ENCODE data around the gene LUZP1.

The LUZP1 gene

DNA sequence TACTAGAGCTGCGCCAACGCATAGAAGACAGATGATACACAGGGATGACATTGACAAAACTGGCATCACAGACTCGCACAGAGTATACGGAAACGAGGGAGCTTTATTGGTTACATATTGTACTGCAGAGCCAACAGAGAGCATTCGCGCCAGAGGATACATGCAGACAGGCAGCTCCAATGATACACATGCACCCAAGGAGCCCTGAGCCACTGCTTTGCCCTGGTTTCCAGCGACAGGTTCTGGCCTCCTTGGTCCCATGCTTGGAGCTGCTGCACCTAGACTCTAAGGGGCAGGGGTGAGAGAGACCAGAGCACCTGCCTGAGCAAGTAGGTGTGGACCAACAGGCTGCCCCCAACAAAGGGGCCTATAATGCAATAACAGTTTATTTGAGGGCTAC is 83.8 kb downstream of the LUZP1 start:
- DNase-seq (ENCODE audit: low read depth): no peak

DNA sequence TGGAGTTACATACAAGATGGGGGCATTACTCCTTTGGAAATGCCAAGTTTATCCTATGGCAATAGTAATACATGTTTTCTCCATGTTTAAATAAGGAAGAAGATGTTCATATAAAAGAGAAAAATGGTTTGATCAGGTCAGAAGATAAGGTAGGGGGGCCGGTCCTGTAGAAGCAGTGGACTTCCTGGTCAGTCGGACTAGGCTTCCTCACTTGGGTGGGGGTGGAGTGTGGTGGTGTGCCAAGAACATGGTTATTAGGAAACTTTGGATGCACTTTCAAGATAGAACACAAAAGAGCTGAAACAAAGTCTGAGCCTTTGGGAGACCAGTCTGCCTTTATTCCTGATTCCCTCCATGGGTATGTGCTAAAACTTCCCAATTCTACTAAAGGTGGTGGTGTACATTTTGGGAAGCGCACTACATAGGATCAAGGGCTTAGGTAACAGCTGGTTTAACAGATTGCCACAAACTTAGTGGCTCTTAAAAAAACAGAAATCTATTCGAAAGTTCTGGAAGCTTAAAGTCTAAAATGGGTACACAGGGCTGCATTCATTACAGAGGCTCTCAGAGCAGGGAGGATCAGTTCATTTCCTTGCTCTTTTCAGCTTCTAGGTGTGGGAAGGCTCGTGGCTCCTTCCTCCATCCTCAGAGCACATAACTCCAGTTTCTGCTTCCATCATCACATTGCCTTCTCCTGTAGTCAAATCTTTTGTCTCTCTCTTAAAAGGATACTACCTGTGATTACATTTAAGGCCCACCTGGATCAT is 84.8 kb downstream of the LUZP1 start:
- no peak for DNase-seq (ENCODE audit: low read depth)

DNA sequence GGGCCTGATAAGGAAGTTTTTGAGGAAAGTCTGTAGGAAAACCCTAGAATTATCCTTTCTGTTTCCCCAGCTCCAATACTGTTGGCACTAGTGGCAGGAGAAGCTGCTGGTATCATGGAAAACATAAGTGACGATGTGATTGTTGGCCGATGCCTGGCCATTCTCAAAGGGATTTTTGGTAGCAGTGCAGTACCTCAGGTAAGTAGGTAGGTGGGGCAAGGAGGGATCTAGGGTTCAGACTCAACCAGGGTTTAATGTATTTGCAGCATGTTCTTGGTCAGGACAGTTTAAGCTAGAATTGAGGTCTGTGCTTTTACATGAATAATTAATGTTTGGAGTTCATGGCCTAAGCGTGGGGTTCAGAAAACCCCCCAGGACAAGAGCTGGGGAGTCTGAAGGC is 87.3 kb downstream of the LUZP1 start:
- DNase-seq (ENCODE audit: low read depth): no peak

DNA sequence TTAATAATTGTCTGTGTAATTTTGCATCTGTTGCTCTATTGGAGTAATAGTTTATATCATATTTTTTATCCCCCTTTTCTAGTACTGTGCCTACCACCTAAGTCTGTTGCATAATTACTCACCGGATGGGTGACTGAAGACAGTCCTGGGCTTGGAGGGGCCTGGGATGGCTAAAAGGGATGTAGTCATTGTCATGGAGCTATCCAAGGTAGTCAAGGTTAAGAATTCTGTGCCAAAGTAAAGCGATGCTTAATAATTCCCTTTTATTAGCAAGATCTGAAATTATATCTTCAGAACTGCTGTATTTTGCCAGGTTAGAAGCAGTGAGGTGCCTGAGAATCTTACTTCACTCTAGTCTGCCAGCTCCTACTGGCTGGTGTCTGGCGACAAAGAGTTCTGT is 87.8 kb downstream of the LUZP1 start:
- no peak for DNase-seq (ENCODE audit: low read depth)

DNA sequence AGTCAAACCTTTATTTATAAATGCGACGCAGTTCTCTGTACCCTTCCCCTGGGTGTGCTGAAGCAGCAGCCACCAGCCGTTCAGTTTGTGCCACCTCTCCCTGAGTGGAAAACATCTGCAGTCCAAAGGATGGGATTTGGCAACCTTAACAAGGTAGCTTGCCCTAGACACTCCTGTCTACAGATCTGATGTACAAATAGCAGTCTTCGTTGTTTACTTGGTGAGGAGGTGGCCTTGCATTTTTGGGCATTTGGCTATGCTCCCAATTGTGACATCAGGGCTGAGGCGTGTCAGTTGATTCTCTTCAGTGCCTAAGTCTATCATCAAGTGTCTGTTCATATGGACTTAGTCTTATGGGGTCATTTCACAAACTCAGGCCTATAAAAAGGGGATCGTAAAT is 89.6 kb downstream of the LUZP1 start:
- no peak for DNase-seq (ENCODE audit: low read depth)

DNA sequence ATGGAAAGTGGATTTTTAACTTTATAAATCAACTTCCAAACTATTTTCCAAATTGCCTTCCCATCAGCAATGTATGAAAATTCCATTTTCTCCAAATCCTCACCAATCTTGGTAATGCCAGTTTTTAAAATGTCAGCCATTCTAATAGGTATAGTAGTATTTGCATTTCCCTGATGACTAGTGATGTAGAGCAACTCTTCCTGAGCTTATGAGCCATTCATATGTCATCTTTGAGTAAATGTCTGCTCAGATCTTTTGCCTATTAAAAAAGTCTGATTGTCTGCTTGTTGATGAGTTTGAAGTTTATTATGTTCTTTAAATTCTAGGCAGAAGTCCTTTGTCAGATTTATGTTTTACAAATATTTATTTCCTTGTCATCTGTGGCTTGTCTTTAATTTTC is 94.6 kb downstream of the LUZP1 start:
- no peak for DNase-seq (ENCODE audit: low read depth)

DNA sequence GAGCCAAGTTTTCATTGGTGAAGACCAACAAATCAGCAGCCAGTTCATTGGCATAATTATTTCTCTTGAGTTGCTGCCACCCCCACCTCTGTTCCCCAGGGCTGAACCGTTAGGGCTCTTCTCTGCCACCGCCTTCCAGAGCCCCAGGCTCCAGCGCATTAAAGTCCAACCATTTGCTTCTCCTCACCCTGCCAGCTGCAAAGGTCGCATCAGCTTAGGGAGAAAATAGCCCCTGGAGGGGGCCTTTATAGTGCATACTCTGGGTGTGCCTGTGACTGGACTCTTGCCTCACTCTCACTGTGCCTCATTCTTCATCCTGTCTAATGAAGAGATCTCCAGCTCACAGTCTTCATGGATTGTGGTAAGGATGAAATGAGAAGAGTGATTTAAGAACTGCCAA is 99.0 kb downstream of the LUZP1 start:
- no peak for DNase-seq (ENCODE audit: low read depth)

DNA sequence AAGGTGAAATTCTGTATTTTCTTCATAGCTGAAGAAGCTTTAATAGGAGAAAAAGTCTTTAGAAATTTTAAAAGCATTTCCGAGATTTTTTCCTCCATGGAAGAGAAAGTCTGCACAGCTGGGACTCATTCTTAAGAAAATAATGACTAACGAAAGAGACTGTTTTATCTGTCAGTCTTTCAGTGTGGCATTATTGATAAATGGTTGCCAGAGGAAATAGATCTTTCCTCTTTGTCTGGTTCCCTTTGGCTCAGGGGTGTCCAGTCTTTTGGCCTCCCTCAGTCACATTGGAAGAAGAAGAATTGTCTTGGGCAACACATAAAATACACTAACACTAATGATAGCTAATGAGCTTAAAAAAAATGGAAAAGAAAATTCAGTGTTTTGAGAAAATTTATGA is 99.5 kb downstream of the LUZP1 start:
- no peak for DNase-seq (ENCODE audit: low read depth)

DNA sequence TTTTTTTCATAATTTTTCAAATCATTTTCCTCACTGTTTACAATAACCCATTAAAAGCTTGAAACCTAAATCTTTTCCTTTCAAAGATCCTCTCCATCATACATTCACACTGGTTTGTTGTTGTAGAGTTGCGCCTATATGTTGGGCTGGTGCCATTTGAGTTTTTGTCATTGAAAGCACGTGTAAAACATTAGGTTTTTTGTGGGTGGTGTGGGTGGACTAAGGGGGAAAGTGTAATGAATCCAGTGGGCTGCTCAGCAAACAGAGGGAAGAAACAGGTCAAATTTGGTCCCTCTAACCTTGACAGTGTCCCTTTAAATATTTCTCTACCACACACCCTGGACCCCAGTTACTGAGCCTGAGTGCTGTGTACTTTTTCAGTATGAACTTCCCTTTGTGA is 102.6 kb downstream of the LUZP1 start:
- no peak for DNase-seq (ENCODE audit: low read depth)

DNA sequence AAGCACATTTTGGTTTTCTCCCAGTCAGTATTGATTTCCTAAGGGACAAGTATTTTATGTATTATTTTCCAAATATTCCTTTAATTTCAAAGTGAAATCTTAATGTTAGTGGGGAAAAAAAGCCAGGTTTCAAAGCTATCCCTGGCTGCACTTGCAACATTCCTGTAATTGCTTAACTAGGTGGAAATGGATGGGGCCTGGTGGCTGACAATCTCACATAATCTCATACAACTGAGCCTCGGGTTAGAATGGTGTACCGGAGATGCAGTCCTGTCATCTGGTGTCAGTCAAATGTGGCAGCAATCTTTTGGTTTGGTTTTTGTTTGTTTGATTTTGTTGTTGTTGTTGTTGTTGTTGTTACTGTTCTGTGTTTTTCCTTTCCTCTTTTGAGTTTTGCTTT is 103.3 kb downstream of the LUZP1 start:
- no peak for DNase-seq (ENCODE audit: low read depth)

DNA sequence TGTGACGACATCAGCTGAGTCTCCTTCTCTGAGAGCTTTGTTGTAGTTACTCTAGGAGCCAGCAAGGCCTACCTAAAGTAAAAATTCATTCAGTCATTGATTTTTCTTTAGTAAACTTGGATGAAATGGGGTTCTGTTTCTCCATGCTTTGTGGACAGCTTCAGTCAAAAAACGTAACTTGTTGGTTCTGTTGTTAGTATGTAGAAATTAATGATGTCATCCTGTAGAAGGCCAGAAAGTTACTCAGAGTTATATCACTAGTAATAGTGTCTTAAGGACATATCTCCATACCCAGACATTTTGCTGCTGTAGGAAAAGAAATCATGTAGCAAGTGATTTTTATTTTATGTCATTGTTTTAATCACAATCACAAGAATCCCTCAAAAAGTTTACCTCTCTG is 106.4 kb downstream of the LUZP1 start:
- no peak for DNase-seq (ENCODE audit: low read depth)

DNA sequence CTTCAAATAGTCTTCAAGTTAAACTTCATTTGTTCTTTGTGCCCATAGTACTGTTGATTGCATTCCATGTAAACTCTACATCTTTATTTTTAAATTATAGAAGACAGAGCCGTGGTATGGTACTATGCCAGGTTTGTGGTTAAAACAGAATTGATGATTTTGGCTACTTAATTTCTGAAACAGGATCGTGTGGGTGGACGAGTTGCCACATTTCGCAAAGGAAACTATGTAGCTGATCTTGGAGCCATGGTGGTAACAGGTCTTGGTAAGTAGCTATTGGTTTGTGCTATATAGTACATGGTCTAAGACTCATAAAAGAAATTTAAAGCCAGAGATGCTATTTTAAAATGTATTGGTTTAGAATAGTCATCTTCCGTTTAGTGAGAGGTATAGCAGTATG is 111.4 kb downstream of the LUZP1 start:
- no peak for DNase-seq (ENCODE audit: low read depth)

DNA sequence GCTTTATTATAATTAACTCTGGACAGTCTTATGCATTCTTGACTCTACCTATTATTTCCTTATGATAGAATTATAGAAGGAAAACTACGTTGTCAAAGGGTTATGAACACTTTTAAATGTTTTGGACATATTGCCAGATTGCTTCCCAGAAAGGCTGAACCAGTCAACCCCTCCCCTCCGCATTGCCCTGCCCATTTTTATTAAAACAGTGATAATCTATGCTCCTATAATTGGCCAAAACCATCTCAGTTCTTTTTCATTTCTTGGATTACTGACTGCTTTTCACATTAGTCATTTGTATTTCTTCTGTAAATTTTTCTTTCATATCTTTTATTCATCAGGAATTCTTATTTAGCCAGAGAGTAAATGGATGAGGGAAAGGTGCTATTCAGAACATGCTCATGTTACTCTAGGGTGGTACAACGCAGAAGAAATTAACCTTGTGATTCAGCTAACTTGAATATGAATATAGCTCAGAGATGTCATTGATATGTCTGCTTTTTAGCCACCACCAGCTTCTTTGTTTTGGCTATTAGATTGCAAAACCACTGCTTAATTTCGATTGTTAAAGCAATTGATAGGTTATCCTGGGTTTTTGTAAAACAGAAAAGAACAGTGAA is 117.3 kb downstream of the LUZP1 start:
- DNase-seq (ENCODE audit: low read depth): no peak

DNA sequence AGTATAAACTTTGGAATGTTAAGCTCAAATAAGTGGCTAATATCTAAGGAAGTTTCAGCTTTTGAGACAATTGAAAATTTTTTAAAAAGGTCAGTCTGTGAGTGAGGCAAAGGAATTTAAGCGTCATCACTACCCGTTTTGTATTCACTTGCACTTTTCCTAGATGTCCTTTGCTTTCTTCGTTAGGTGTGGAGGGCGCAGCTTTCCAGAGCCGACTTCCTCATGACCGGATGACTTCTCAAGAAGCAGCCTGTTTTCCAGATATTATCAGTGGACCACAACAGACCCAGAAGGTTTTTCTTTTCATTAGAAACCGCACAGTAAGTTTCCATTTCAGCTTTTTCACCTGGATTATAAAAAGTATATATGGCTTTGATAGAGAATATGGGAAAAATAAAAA is 118.5 kb downstream of the LUZP1 start:
- no peak for DNase-seq (ENCODE audit: low read depth)

DNA sequence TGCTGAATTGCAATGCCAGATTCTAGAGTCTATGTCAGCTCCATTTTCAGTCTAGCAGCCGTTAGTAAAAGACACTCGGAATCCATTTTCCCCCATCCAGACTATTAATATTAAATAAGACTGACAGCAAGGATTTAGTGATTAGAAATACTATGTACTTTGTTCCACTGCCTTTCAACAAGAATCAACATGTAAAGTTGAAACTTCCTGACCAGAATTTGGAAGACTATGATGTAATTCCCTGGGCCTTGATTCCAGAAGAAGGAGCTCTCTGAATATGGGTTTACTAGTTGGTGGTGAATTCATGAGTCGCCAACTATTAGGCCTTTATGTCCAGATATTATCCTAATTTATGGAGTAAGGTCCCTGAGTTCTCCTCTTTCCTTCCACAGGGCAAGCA is 124.6 kb downstream of the LUZP1 start:
- DNase-seq (ENCODE audit: low read depth): no peak

DNA sequence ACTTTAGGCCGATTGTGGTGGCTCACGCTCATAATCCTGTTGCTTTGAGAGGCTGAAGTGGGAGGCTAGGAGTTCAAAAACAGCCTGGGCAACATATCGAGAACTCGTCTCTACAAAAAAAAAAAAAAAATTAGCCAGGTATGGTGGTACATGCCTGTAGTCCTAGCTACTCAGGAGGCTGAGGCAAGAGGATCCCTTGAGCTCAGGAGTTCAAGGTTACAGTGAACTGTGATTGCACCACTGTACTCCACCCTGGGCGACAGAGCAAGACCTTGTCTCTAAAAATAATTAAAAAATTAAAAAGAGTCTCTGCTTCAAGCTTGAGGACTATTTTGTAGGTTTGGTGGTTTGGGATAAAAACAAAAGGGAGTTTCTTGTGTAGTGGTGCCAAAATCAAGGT is 128.1 kb downstream of the LUZP1 start:
- DNase-seq (ENCODE audit: low read depth): no peak

DNA sequence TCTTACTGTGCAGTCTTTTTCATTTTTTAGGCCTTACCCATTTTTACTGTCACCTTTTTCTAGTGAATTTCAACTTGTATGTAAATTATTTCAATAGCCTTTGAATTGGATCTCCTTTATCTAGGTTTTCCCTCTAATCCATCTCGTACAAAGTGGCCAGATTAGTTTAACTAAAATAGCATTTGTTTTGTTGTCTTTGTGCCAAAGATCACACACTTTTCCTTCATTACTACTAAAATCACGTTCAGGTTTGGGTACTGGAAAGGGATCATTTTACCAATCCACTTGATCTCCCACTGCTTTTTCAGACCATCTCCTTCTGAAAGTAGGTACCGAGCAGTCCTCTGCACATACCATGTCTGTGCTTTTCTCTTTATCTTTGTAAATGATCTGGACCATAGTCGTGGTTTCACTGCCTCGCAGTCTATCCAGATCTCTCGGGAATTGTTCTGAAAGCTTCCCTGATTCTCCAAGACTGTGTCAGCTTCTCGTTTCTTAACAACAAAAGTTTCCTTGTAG is 129.3 kb downstream of the LUZP1 start:
- DNase-seq (ENCODE audit: low read depth): no peak

DNA sequence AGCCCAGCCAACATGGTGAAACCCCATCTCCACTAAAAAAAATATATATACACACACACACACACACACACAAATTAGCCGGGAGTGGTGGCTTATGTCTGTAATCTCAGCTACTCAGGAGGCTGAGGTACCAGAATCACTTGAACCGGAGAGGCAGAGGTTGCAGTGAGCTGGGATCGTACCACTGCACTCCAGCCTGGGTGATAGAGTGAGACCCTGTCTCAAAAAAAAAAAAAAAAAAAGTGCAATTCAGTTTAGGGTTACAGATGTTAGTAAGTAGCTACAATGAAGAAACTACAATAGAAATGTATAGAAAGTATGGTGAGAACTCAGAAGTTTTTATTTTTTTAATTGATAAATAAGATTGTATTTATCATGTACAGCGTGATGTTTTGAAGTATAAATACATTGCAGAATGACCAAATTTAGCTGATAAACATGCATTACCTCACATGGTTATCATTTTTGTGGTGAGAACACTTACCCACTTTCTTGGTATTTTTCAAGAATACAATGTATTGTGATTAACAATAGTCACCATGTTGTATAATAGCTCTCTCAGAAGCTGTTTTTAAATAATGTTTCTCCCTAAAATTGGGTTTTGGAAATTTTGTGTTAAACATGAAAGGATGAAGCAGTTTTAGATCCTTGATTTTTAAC is 131.4 kb downstream of the LUZP1 start:
- no peak for DNase-seq (ENCODE audit: low read depth)

DNA sequence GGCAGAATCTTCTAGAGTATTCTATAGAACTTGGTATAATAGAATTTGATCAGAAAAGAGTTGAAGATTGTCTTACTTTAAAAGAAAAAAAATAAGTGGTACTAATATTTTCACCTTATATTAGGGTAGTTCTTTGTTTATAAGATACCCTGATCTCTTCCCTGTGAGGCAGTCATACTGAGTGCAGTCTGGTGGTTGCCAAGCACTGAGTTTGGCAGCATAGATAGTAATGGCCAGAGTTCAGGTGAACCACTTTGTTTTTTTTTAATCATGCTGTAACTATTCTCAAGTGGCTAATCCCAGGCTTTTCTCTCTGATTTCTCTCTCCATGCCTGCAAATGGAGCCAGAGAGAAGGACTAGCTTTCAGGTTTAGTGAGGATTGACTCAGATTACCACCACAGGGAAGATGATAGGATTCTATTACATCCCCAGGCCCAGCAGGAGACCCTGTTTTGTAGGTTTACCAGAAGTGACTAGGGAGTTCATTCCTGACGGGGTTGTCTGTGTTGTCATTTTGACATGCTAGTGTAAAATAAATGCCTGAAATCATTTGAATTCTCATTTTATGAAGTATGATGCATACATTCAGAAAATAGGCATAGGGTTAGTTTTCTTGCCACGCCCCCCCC is 132.7 kb downstream of the LUZP1 start:
- no peak for DNase-seq (ENCODE audit: low read depth)
